SJSA1 (cell line): ENCODE results near the gene KRT6C. TPM values are rescaled to one million over a fixed set of nuclear protein-coding genes. Genes with fewer than 3 reads are reported as not detected.
A peak's percentile ranks its signal among the peaks of the same experiment; 100 is the strongest.

Experiments used
- DNase-seq, 2 experiments: peaks; one replicate each; pipeline ENCODE4 v3.0.0-alpha.2; 2015 to 2020; ENCODE audit warnings: low spot score in 2 of 2, low read depth in 1 of 2
- H3K27ac ChIP-seq: fragments of 250-450 bp; sonication (Bioruptor Pico); 2 replicates; pipeline ENCODE4 v1.5.1; 2020; ENCODE audit warnings: mild to moderate bottlenecking, moderate library complexity
- H3K27me3 ChIP-seq: fragments of 250-450 bp; sonication (Bioruptor Pico); replicated peaks from 2 replicates; pipeline ENCODE4 v1.5.1; 2020; ENCODE audit warnings: mild to moderate bottlenecking, moderate library complexity
- H3K36me3 ChIP-seq: fragments of 250-450 bp; sonication (Bioruptor Pico); 2 replicates; pipeline ENCODE4 v1.5.1; 2020; ENCODE audit warnings: mild to moderate bottlenecking
- H3K4me1 ChIP-seq: fragments of 250-450 bp; sonication (Bioruptor Pico); replicated peaks from 2 replicates; pipeline ENCODE4 v1.6.1; 2021; ENCODE audit warnings: mild to moderate bottlenecking
- H3K4me3 ChIP-seq: fragments of 250-450 bp; sonication (Bioruptor Pico); 2 replicates; pipeline ENCODE4 v1.5.1; 2020; ENCODE audit warnings: mild to moderate bottlenecking
- H3K9me3 ChIP-seq: fragments of 250-450 bp; sonication (Bioruptor Pico); replicated peaks from 2 replicates; pipeline ENCODE4 v1.5.1; 2020; ENCODE audit warnings: mild to moderate bottlenecking
- total RNA-seq: library from RNA; depleted of rRNA; stranded (reverse); fragments of >200 nt; shearing (Covaris generic); gene quantifications from 2 replicates; pipeline ENCODE4 v1.2.3, GENCODE V29; 2014; rRNA removed

KRT6C gene
- total RNA-seq, 1 experiment from 2014 or later: not detected

DNA sequence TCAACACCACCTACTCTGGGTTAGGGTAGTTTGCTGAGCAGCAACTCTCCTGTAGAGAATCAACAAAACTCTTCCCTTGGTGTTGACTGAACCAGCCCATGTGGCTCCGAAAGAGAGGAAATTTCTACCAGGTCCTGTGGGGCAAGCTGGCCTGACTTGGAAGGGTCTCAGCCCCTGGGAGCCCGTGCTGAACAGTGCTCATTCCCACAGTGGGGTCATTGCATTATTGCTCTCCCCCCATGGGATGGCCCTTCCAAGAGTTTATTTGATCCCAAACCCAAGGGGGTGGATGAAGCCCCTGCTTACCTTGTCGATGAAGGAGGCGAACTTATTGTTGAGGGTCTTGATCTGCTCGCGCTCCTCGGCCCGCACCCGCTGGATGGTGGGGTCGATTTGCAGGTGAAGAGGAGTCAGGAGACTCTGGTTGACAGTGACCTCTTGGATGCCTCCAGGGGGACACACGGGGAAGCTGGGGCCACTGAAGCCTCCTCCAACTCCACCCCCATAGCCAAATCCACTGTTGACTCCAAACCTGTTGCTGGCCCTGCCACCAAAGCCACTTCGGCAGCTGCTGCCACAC is 40.0 kb downstream of the KRT6C start:
- no peak overlapping the region for H3K27ac ChIP-seq
- peaks cover 14% of the 10 kb centered on the region for H3K27me3 ChIP-seq
- no peak overlapping the region for H3K4me3 ChIP-seq
- H3K9me3 ChIP-seq: no peaks in the 10 kb centered on the region
- DNase-seq: peak in 1 of 2 experiments; percentile 22
- no peaks in the 10 kb centered on the region for H3K4me1 ChIP-seq
- no peaks in the 10 kb centered on the region for H3K36me3 ChIP-seq

DNA sequence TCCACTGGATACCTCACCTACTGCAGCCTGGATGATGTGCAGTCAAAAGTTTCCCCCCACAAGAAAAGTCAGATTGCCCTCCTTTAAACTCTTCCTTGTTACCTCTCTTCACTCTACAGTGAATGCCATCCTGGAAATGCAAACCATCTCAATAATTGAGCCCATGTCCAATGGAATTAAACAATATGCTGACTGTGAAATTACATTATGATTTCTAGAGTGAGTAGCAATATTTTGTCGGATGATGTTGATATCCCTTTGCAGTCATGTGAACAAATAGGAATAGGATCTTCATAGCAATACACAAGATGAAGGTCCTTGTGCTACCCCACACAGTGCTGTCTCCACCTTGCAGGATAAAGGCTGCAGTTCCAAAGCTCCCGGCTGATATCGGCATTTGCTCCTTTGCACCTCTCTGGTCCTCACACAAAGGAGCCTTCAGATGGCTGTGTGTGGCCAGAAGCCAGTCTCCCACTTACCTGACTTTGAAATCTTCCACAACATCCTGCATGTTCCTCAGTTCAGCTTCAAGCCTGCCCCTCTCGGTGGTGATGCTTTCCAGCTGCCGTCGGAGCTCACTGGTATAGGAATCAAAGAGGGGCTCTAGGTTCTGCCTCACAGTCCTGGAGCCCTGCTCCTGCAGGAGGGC is 40.9 kb downstream of the KRT6C start:
- Histone ChIP-seq H3K27me3 (peaks cover 14% of the 10 kb centered on the region), H3K4me3 (no peak overlapping the region)
- no peak for DNase-seq

DNA sequence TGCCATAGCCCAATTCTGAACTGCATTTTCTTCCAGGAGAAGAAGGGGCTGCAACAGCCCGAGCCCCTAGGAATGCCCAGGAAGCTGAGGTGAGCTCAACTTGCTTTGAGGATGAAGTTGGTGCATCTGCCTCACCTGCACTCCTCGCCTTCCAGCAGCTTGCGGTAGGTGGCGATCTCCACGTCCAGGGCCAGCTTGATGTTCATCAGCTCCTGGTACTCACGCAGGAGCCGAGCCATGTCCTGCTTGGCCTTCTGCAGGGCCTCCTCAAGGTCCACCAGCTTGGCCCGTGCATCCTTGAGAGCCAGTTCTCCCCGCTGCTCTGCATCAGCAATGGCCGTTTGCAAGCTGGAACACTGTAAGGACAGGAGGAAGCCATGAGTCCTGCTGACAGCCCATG is 45.5 kb downstream of the KRT6C start:
- Histone ChIP-seq H3K27me3 (peaks cover 16% of the 10 kb centered on the region), H3K4me3 (no peak overlapping the region), H3K4me1 (no peaks in the 10 kb centered on the region), H3K27ac (no peak overlapping the region), H3K36me3 (no peaks in the 10 kb centered on the region), H3K9me3 (no peaks in the 10 kb centered on the region)
- DNase-seq: no peak

More for the DNA sequence above, 40.9 kb downstream of the KRT6C start:
- no peaks in the 10 kb centered on the region for H3K4me1 ChIP-seq
- H3K27ac ChIP-seq: no peak overlapping the region
- no peaks in the 10 kb centered on the region for H3K9me3 ChIP-seq
- no peaks in the 10 kb centered on the region for H3K36me3 ChIP-seq

DNA sequence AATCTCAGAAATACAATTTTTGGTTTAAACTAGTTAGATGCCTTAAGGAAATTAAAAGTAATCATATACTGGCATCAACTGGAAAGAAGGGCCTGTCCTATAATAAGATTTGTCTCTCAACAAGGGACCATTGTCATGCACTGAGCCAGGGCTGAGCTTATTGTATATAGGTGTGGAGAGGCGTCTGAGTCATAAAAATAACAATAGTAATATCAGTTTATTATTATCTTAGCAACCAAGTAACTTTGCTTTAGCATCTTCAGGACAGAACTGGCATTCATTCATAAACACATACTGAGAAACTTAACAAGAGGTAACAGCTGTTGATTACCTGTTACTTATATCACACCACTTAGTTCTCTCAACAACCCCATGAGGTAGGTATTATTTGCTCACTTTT is 46.5 kb downstream of the KRT6C start:
- Histone ChIP-seq H3K4me1 (no peaks in the 10 kb centered on the region), H3K27ac (no peak overlapping the region), H3K27me3 (peaks cover 13% of the 10 kb centered on the region), H3K4me3 (no peak overlapping the region), H3K9me3 (no peaks in the 10 kb centered on the region), H3K36me3 (no peaks in the 10 kb centered on the region)
- DNase-seq: no peak

DNA sequence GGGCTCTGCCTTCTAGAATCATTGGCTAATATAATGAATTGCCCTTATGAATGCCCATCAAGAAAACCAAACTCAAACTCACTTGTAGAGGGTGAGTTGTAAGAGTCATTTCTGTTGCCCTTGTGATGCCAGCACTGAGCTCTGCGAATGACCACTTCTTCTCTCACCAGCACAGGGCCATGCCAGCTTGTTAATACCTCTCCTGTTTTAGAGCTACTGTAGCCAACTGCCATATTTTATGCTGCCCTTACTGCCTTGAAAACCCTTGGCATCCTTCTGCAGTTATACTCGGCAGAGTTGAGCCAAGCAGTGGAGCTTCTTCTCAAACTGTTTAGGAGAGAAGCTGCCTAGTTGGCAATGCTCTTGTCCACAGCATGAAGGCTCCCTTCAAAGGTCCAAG is 47.6 kb downstream of the KRT6C start:
- no peaks in the 10 kb centered on the region for H3K9me3 ChIP-seq
- H3K4me3 ChIP-seq: no peak overlapping the region
- peaks cover 11% of the 10 kb centered on the region; the same call in 1 of the 2 replicates for H3K27me3 ChIP-seq

DNA sequence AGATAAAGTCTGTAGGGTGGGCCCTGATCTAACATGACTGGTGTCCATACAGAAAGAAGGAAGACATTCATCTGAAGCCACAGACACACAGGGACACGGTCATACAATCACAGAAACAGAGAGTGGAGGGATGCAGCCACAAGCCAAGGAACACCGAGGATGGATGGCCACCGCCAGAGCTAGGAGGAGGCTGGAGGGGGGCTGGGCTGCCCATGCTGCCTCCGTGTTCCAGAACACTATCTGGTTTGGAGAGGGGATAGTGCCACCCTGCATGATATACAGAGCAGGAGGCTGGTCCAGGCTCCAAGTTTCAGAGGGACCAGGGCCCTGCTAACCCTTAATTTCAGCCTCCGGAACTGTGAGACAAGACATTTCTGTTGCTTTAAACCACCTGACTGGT is 48.1 kb downstream of the KRT6C start:
- Histone ChIP-seq H3K4me3 (no peak overlapping the region), H3K36me3 (no peaks in the 10 kb centered on the region), H3K27ac (no peak overlapping the region), H3K9me3 (no peaks in the 10 kb centered on the region), H3K4me1 (no peaks in the 10 kb centered on the region), H3K27me3 (peaks cover 14% of the 10 kb centered on the region; the same call in 1 of the 2 replicates)
- DNase-seq: no peak

More for the DNA sequence above, 47.6 kb downstream of the KRT6C start:
- no peaks in the 10 kb centered on the region for H3K4me1 ChIP-seq
- DNase-seq: no peak
- H3K27ac ChIP-seq: no peak overlapping the region
- no peaks in the 10 kb centered on the region for H3K36me3 ChIP-seq

DNA sequence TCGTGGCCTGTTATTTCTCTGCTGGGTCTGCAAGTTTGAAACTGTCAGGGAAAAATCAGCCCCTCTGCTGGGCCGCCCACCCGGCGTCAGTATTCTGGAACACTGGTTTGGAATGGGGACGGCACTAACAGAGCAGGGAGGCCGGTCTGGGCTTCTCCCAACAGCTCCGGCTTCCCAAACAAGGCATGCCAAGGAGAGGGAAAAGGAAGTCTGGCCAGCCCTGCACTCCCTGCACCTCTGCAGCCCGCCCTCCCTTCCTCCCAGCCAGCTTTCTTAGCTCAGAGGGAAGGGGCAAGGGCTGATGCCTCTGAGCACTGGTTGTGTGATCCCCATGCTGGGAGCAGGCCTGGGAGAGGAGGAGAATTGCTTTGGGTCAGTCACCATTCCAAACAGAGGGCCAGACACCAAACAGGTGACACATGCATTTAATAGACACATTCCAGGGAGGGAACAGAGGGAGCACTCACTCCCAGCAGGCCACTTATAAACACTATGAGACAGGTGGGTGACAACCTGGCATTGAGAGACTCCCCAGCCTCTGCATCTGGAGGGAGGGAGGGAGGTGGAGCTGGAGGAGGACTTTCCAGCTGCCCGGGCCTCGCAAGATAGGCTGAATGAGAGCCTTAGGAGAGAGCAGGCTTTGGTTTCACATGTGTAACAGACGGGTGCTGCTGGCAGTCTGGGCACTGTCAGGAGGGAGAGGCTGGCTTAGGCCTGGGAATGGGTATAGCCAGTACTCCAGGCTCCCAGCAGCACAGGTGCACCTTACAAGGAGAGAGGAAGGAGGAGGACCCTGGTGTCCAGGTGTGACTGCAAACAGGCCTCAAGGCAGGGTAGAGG is 49.7 kb downstream of the KRT6C start:
- Histone ChIP-seq H3K4me1 (no peaks in the 10 kb centered on the region), H3K36me3 (no peaks in the 10 kb centered on the region), H3K4me3 (no peak overlapping the region), H3K9me3 (no peaks in the 10 kb centered on the region), H3K27me3 (peaks cover 12% of the 10 kb centered on the region; the same call in 1 of the 2 replicates), H3K27ac (no peak overlapping the region)
- DNase-seq: no peak

DNA sequence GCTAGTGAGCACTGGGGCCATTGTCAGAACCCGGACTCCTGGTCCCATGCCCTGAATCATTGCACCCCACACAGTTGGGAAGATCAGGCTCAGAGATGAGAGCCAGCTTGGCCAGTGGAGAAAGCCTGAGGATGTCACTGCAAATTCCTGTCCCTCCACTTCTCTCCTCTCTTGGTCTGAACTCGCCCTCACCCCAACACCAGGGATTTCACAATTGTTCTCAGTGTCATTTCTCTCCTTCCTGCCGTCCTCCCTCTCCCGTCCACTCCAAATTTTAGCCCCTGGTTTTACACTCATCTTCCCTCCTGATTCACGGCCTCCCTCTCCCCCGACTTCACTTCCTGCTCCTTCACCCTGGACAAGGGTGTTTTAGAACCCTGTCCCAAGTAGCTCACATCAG is 50.6 kb downstream of the KRT6C start:
- no peak for DNase-seq
- Histone ChIP-seq H3K4me1 (no peaks in the 10 kb centered on the region), H3K27ac (no peak overlapping the region), H3K9me3 (no peaks in the 10 kb centered on the region), H3K4me3 (no peak overlapping the region), H3K27me3 (0 out of 2 replicates have a peak, but pooled peaks cover 12% of the 10 kb centered on the region), H3K36me3 (no peaks in the 10 kb centered on the region)

DNA sequence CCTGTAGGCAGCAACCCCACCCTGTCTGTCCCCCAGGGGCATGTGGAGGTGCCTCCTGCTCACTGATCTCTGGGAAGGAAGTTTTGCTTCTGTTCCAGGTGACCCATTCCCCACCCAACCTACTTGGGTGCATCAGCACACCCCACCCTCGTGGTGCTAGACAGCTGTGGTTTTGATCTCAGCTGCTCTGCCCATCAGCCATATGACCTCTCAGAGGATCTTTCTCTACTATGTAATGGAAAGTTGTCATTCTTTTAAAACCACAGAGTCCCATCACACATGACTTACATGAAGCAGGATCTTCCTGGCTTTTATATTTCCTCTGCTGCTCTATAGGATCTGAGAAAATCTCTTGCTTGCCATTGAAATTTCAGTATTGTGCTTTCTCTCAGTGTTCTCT is 53.9 kb downstream of the KRT6C start:
- Histone ChIP-seq H3K9me3 (no peaks in the 10 kb centered on the region), H3K4me3 (no peak overlapping the region), H3K36me3 (no peaks in the 10 kb centered on the region), H3K27ac (no peak overlapping the region), H3K27me3 (0 out of 2 replicates have a peak, but pooled peaks cover 10% of the 10 kb centered on the region), H3K4me1 (no peaks in the 10 kb centered on the region)
- no peak for DNase-seq

DNA sequence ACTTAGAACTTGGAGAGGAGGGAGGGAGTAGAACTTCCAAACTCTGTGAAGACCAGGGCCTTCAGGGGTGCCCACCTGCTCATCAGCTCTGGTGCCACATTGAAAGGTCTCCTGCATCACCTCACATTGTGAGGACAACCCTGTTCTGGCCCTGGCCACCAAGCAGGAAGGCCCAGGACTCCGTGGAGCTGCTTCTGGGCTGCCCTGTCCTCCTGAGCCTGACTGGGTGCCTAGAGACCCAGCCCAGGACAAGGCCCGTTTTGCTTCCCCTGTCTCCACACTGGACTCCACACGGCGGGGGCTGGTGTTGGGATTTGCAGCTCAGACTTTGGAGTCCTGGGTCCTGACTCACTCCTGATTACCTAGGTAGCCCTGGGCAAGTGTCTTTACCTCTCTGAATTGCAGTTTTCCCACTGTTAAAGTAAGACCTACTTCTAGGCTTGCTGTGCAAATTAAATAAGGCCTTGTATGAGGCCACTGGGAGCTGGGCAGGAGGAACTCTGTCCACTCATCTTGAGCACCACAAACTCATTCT is 55.0 kb downstream of the KRT6C start:
- Histone ChIP-seq H3K4me3 (no peak overlapping the region), H3K36me3 (no peaks in the 10 kb centered on the region), H3K27me3 (0 out of 2 replicates have a peak, but pooled peaks cover 10% of the 10 kb centered on the region), H3K9me3 (no peaks in the 10 kb centered on the region), H3K27ac (no peak overlapping the region), H3K4me1 (no peaks in the 10 kb centered on the region)
- DNase-seq: no peak

Other genes with a start within 250 kb of the KRT6C start
- gene KRT7, start 240.6 kb downstream of the KRT6C start, total RNA-seq: 2.1 and 16.1 TPM in 2 replicates
- 0.37 TPM in 1 of 2 replicates, not detected in the other for gene KRT86, start 199.2 kb downstream of the KRT6C start, total RNA-seq
- 0.13 TPM in 1 of 2 replicates, not detected in the other for gene KRT81, start 182.3 kb downstream of the KRT6C start, total RNA-seq
- not detected in 2 replicates for gene KRT83, start 152.4 kb downstream of the KRT6C start, total RNA-seq
- gene KRT85, start 106.3 kb downstream of the KRT6C start, total RNA-seq: not detected in 2 replicates
- not detected in 2 replicates for gene KRT84, start 88.2 kb downstream of the KRT6C start, total RNA-seq
- gene KRT82, start 67.5 kb downstream of the KRT6C start, total RNA-seq: not detected in 2 replicates
- gene KRT75, start 39.4 kb downstream of the KRT6C start, total RNA-seq: not detected in 2 replicates
- gene KRT6B, start 21.7 kb downstream of the KRT6C start, total RNA-seq: not detected in 2 replicates
- gene KRT6A, start 19.5 kb upstream of the KRT6C start, total RNA-seq: not detected in 2 replicates
- gene KRT5, start 46.6 kb upstream of the KRT6C start, total RNA-seq: not detected in 2 replicates
- not detected in 2 replicates for gene KRT71, start 79.3 kb upstream of the KRT6C start, total RNA-seq
- not detected in 2 replicates for gene KRT74, start 100.0 kb upstream of the KRT6C start, total RNA-seq
- not detected in 2 replicates for gene KRT72, start 127.7 kb upstream of the KRT6C start, total RNA-seq
- not detected in 2 replicates for gene KRT73, start 144.8 kb upstream of the KRT6C start, total RNA-seq
- gene KRT2, start 178.4 kb upstream of the KRT6C start, total RNA-seq: not detected in 2 replicates
- 1.00 TPM in 1 of 2 replicates, not detected in the other for gene KRT1, start 206.6 kb upstream of the KRT6C start, total RNA-seq
- gene KRT77, start 229.7 kb upstream of the KRT6C start, total RNA-seq: not detected in 2 replicates